ENCODE data around the gene C17orf107.

Gene C17orf107

DNA sequence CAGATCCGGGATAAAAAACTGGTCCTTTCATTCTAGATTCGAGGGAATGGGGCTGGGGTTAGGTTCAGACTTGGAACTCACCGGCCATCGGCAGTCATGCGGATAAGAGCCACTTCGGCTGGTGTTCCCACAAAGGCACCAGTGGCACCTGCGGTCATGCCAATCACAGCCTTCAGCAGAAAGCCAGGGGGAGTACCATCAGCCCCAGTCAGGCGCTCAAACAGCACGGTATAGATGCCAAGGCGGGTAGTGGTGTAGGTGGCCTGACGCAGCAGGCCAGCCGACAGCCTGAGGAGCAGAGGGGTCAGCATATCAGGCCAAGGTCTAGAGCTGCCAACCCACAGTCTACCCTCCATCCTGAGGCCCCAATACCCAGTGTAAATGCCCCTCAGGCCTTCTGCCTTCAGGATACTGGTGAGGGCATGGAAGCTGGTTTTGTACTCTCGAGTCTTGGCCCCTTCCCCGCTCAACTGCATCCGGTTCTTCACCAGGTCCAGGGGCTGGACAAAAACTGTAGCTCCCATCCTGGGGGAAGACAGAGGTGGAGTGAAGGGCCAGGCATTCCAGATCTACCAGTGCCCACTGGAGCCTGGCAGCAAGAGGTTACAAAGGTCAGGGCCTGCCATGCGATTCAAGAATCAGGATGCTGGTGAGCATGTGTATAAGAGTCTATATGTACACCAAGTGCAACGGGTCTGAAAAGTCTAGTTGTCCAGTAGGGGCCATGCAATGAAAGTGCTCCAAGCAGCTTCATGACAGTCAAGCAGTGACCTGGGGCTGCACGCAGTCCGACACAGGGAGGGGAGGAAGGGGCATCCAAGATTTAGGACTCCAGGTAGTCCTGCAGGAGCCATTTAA is 39.6 kb downstream of the C17orf107 start:
- no peak for DNase-seq

DNA sequence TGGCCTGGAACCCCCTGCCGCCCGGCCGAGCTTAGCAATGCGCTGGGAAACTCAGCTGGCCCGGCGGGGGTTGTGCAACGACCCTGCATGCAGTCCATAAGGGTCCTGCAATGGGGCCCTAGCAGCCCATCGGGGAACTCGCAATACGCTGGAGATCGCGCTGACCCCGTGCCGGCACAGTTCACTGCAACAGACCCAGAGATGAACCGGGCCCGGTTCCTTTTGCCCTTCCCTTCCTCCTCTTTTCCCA is 40.1 kb downstream of the C17orf107 start:
- DNase-seq, result no peak

DNA sequence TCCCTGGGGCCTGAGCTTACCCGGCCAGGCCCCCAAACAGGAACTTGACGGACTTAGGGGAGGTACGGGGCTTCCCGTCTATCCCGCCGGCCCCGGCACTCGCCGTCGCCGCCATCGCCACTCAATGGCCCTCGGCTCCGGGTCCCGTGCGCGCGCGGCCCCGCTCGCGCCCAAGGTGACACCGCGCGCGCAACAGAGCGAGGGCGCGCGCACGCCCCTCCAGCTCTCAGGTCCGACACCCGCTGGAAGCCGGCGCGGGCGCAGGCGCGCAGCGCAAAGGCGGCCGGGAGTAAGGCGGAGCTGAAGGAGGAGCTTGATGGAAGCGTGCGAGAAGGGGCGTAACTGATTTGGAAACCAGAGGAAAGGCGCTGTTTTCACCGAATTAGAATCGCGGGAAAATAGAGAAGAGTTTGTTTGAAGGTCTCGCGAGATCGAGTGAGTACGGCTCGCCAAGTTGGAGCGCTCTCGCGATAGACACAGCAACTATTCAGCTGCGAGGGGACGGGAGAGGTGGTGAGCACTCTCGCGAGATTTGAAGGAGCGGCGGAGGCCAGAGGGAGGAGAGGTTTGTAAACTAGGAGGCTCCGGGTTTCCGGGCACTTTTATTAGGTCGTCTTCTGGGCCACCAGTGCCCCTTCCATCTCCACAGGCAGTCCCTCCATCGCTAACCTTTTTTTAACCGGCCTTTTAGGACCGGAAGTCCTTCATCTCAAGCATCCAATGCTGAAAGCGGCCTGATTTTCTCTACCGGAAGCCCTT is 40.6 kb downstream of the C17orf107 start, which contains the start of the genes RNF167 and SLC25A11:
RNF167 (plus strand) TSS at position 473 of the 759 bp plus-strand sequence. CDS start 642 bp downstream, outside the sequence.
SLC25A11 (minus strand) TSS at position 251 of the 759 bp plus-strand sequence; CDS start at position 115, 136 bp downstream.
- peak; percentile 95 for DNase-seq

DNA sequence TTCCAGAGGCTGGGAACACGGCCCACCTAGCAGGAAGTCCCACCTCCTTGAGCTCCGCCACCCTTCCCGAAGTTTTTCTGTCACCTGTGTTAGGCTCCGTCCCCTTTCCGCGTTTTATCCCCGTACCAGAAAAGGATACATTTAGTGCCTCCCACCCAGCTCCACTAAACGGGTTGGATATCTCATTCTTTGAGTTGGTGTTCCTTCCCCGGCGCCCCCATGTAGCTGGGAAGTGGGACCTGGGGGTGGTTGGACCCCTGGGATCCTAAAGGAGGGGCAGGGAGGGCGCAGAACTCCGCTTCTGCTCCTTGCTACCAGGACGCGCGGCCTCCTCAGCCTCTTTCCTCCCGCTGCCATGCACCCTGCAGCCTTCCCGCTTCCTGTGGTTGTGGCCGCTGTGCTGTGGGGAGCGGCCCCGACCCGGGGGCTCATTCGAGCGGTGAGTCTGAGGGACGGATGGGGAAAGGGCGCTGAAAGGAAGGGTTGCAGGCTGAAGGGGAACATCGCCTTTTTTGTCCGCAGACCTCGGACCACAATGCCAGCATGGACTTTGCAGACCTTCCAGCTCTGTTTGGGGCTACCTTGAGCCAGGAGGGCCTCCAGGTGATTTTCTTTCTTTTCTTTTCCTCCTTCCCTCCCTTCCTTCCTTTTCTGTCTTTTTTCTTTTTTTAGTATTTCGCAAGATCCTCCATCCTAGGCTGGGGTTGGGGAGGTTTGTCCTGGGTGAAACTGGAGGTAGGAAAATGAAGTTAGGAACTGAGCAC is 41.4 kb downstream of the C17orf107 start:
- DNase-seq, result peak; percentile 65

DNA sequence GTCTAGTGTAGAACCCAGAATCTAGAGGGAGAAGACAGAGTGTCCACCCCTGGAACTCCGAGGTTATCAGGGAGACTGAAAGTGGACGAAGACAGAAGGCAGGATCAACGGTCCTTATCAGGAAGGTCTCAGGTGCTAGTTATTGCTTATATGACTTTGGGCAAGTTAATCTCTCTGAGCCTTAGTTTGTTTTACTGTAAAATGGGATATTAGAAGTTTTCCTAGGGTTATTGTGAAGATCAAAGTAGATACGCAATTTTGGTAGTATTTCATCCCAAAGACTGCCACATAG is 41.9 kb downstream of the C17orf107 start:
- no peak for DNase-seq

- no peak for DNase-seq
These were observed 43.6 kb downstream of the C17orf107 start for GRCh38 chr17:4942760-4943508.

DNA sequence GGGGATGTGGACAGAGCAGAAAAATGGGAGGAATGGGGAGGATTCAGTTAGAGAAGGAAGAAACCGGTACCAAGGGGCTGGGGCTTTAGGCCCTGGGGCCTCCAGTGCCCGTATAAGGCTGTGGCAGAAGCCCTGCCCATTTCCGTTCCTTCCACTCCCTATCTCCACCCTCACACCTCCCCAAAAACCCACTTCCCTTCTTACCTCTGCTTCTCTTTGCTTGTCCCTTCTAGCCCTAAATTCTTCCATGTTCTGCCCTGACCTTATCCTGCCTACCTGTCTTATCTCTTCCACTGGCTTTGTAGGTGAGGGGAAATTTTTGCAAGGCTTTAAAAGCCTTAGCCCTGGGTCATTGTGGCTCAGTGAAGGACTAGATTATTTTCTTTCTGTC is 44.8 kb downstream of the C17orf107 start:
- peak; percentile 70 for DNase-seq

- peak; percentile 65 for DNase-seq
These were observed 45.3 kb downstream of the C17orf107 start for GRCh38 chr17:4944554-4945175.

GRCh38 chr17:4945176-4945943 is 46.0 kb downstream of the C17orf107 start:
- peak; percentile 92 for DNase-seq

- DNase-seq, result no peak
These were observed 46.6 kb downstream of the C17orf107 start for GRCh38 chr17:4945944-4946280.

DNA sequence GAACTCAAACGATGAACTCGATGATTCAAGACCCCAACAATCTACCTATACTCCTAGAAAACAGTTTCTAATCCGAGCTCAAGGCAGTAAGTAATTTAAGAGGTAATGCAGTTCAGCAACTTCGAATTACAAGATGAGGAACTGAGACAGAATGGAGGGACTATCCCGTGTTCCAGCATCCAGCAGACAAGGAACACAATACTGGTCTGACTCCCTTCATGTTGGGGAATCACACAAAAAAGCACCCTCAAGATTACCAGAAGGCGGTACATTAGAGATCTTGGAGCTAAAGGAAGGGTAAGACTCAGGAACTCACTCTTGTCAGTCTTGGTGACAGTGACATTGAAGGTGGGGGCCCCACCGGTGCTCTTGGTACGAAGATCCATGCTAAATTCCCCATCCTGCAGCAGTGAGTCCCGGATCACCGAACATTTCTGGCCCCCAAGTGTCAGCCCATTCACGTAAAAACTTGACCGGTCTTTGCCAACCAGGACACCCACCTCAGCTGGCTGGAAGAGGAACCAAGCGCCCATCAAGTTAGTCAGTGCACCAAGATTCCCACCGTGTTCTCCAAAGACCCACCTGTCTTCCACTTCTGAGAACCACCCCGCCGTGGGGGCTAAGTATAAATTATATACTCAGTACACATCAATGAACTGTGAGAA is 47.1 kb downstream of the C17orf107 start:
- DNase-seq, result no peak

GRCh38 chr17:4947010-4947410 is 47.7 kb downstream of the C17orf107 start:
- DNase-seq, result no peak

- peak; percentile 80 for DNase-seq
These were observed 48.3 kb downstream of the C17orf107 start for GRCh38 chr17:4947411-4948165.

DNA sequence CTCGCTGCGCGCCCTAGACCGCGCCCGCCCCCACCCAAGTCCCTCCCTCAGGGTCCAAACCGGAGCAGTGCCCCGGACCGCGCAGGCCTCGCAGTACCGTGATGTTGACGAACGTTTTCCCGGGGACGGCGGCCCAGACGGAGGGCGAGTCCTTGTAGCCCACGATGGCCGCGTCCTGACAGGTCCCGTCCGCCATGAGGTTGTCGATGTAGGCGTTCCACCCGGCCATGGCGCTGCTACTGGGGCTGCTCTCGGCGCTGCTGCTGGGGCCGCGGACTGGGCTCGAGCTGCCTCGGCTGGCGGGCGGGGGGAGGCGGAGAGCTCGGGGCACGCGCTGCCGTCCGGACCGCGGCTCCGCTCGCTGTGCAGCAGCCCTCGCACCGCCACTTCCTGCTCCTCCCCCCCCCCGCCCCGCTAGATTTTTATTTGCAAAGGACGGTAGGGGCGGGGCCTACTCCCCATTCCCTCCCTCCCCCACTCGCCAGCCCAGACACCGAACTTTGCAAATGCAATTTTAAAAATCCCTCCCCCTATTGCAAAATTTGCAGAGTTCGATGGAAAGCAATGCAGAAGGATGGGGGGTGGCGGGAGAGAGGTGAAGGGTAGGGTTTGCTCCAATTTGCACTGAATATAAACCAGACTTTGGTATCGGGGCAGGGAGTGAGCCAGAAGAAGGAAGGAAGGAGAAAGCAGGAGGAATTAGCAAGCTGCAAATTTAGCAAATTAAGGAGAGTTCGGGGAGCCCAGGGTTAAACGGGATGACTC is 49.0 kb downstream of the C17orf107 start, which contains the start of gene PFN1:
PFN1 (minus strand) TSS at position 365 of the 765 bp plus-strand sequence; CDS start at position 229, 136 bp downstream.
- DNase-seq, result peak; percentile 94

- peak; percentile 84 for DNase-seq
These were observed 49.6 kb downstream of the C17orf107 start for GRCh38 chr17:4948931-4949320.

GRCh38 chr17:4949321-4950074 is 50.2 kb downstream of the C17orf107 start:
- DNase-seq, result peak; percentile 80

DNA sequence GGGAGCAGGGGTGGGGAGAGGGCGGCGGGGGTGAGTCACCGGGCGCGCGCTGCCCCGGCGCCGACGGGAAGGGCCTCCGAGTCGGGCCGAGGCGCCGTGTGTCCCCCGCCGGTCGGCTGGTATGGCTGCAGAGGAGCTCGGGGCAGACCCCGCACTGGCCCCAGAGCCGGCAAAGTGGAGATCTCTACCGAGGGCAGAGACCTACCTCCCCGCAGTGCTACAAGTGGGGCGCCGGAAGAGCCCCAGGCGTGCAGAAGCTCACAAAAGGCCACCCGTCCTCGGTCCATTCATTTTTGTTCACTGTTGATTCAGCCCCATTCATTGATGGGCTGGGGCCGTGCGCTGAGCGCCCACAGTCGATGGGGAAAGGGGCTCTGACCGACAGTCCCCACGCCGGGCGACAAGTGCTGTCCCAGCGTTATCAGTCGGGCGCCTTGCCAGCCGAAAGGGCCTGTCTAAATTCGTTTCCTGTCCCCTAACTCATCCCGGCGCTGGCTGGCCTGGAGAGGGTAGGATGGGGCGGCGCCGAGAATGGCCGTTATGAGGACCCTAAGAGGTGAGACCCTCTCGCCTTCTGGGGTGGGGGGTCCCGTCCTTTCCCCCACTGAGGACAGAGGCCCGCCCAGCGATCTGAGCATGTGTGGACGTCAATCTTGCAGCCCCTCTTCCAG is 50.9 kb downstream of the C17orf107 start:
- peak; percentile 63 for DNase-seq

DNA sequence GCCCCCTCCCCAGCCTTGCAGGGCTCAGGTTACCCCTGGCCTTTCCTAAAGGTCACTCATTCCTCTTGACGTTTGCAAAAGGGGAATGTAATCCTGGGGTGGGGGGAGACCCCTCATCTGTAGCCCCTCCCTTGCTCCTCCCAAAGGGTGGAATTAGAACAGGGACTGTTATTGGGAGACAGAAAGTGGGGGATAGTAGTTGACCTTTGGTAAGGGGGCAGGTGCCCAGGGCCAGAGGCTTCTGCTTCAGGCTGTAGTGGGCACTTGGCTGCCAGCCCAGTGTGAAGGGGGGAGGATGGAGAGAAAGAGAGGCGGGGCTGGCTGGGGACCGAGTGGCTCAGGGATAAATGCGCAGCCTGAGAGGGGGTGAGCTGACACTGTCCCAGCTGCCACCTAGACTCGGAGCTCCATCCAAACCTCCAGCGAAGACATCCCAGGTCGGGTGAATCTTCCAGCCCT is 51.4 kb downstream of the C17orf107 start, which contains the start of gene ENO3:
ENO3 (plus strand) TSS at position 374 of the 459 bp plus-strand sequence. CDS start 711 bp downstream, outside the sequence.
- no peak for DNase-seq
